ENCODE data around the gene RBM19.

The RBM19 gene

DNA sequence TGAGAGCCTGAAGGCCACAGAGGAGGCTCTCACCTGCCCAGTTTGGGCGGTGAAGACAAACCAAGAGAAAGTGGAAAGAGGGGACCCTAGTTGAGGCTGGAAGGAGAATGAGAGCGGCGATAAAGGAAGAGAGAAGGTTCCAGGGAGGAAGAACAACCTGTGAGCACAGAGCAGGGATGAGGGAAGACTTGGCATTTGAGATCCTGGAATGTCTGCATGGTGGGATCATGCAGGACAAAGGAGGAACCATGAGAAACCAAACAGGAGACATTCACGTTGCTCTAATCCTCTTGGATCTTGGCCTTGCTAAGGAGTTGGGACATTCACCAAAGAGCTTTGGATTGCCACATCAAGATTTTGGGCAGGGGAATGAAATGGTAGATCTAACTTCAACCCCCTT, 22.9 kb upstream of the RBM19 start:
- DNase-seq = peak; percentile 37

GRCh38 chr12:113988064-113988451, 21.9 kb upstream of the RBM19 start:
- no peak for DNase-seq

DNA sequence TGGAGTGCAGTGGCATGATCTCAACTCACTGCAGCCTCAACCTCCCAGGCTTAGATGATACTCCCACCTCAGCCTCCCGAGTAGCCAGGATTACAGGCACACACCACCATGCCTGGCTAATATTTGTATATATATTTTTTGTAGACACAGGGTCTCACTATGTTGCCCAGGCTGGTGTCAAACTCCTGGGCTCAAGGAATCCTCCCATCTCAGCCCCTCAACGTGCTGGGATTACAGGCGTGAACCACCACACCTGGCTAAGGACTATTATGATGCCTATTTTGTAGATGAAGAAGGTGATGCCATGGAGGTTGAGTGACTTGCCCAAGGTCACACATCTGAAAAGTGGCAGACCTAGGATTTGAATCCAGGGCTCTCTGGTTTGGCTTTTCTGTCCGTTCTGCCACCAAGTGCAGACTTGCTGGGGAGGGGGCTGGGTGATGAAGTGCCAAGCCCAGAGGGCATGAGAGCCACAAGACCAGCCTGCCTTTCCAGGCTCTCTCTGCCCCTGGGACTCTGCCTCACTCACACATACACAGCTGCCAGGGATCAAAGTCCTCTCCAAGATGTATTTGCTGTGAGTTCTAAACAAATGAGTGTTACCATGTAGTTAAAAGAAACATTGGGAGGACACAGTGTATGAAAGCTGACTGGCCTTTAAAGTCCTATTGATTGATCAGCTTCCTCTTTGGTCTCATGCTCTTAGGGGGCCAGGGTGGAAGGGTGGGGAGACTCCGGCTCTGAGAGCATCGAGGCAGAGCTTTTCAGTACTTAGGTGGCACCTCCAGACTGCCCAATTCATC, 21.3 kb upstream of the RBM19 start:
- DNase-seq = peak; percentile 50

DNA sequence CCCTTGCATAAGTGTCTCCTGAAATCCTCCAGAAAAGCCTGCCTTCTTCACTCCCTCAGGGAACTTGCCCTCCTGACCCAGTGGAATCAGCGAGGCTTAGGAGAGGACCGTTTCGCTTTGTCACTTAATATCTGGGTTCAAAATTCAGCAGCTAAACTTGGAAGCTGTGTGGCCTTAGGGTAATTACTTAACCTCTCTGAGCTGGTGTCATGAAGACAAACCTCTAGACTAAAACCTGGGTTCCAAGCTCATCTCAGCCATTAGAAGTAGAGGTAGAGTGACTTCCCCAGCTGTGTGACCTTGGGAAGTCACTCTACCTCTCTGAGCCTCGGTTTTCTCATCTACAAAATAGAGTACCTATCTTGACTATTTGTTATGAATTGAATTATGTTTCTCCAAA, 18.3 kb upstream of the RBM19 start:
- no peak for DNase-seq

DNA sequence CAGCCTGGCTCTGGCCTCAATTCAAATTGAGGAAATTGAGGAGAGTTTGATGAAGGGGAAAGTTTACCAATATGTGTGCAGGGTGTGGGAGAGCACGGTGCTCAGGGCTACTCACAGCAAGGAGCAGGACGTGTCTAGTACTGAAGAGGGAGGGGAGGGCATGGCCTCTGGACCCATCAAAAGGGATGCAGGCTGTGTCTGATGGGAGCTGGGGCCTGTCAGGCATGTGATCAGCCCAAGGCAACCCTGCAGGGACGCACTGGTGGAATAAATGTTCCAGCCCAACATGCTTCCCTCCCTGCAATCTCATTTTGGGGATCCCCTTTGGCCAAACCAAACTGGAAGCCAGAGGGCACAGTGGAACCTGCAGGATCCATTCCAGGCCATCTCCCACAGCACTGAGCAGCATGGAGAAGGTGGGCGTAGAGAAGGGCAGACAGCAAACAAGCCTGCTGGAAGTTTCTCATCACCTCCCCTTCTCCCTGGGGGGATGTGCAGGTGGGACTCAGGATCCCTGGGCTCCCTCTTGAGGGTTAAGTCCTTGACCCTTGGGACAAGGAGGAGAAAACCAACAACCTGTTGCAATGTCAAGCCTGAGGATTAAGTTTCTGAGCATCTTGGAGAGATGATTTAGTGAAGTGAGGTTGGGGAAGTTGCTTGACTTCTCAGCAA, 17.8 kb upstream of the RBM19 start:
- DNase-seq = no peak

- no peak for DNase-seq
Observed at GRCh38 chr12:113983265-113983664, 17.1 kb upstream of the RBM19 start.

- DNase-seq = no peak
Observed at GRCh38 chr12:113981876-113982275, 15.8 kb upstream of the RBM19 start.

- peak; percentile 79 for DNase-seq
Observed at GRCh38 chr12:113980537-113981337, 14.6 kb upstream of the RBM19 start.

DNA sequence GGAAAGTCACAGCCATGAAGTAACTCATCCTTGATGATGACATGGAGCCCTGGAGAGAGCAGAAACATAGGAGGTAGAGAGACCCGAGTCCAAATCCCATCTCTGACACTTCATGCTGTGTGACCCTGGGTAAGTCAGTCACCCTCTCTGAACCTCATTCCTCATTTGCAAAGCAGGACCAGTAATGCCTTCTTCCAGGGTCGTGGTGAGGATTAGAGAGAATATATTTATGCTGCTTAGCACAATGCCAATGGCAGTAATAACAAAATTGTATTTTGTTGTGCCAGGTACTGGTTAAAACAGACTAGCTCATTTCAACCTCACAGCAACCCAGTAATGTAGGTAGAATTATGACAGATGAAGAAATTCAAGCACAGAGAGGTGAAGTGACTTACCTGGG, 13.9 kb upstream of the RBM19 start:
- no peak for DNase-seq

GRCh38 chr12:113978080-113978479, 12.0 kb upstream of the RBM19 start:
- DNase-seq = no peak

DNA sequence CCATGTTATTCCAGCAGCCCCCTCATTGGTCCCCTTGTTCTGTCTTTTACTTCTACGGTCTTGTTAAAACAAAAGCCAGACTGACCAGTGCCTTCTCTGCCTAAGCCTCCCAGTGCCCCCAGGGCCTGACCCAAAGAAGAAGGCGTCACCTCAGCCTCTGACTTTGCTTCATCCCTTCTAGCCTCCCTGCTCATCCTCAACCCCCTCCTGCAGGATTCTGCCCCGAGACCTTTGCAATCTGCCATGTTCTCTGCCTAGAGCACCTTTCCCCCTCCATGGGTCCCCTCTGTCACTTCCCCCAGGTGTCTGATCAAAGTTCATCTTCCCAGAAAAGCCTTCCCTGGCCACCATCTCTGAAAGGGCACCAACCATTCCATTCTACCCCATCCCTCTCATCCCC, 7.9 kb upstream of the RBM19 start:
- no peak for DNase-seq

DNA sequence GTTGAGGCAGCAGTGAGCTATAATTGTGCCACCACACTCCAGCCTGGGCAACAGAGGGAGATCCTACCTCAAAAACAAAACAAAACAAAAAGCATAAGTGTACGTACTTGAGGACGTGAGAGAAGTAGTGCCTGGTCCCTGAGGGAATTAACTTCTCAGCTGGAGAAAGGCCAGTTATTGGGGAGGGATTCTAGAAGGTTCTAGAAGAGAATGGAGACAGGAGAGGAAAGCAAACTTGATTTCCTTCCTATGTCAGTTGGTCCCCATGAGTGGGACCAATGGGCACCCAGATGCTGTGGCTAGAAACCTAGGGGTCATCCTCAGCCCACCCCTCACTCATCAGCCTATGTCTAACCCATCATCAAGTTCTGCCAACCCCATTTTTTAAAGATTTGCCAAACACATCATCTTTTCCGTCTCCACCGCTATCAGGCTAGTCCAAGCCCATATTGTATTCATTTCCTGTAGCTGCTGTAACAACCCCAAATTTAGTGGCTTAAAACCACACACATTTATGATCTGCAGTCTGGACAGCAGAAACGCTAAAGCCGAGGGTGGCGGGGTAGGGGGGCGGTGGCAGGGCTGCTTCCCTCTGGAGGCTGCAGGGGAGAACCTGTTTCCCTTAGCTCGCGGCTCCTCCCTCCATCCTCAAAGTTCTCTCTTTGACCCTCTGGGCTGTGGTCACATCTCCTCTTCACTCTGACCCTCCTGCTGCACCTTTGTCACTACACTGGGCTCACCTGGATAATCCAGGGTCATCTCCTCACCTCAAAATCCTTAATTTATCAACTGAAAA, 7.2 kb upstream of the RBM19 start:
- DNase-seq = no peak

DNA sequence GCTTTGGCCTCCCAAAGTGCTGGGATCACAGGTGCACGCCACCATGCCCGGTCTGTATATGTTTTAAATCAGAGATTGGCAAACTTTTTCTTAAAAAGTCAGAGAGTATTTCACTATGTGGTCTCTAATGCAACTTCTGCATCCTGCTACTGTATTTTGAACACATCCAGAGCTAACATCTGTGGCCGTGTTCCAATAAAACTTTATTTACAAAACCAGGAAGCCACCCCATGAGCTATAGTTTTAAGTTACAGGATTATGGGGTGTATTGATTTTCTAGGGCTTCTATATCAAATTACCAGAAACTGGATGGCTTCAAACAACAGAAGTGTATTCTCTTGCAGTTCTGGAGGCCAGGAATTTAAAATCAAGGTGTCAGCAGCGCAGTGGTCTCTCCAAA, 5.3 kb upstream of the RBM19 start:
- DNase-seq = no peak

GRCh38 chr12:113970211-113970610, 4.1 kb upstream of the RBM19 start:
- no peak for DNase-seq

GRCh38 chr12:113967368-113967767, 1.2 kb upstream of the RBM19 start:
- DNase-seq = no peak

DNA sequence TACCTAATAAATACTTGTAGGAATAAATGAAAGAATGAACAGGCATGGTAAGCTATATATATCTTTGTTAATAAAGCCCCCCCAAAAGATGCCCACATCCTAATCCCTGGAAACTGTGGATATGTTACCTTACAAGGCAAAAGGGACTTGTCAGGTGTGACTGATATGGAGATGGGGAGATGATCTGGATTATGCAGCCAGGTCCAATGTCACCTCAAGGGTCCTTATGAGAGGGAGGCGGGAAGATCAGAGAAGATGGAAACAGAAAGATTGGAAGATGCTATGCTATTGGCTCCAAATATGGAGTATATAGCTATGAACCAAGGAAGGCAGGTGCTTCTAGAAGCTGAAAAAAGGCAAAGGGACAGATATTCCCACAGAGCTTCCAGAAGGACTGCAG, 3.4 kb downstream of the RBM19 start:
- DNase-seq = no peak

- DNase-seq = no peak
Observed at GRCh38 chr12:113961921-113962710, 4.0 kb downstream of the RBM19 start.

- DNase-seq = no peak
Observed at GRCh38 chr12:113960030-113960429, 6.1 kb downstream of the RBM19 start.

GRCh38 chr12:113959096-113959495, 7.0 kb downstream of the RBM19 start:
- no peak for DNase-seq

DNA sequence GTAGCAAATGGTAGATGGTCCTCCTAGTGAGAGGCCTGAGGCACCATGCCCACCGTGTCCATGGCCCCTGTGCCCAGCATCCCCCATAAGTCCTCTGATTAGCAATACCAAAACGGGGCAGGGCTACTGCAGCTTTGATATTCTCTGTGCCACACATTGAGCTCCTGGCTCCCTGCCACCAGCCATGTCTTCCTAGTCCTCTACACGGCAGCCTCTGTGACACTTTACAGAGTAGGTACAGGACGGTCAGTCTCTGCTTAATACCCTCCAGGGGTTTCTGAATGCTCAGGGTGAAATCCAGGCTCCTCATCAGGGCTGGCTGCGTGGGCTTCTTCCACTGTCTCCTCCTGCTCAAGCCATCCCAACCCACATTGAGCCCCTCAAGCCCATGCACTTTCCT, 8.0 kb downstream of the RBM19 start:
- DNase-seq = no peak

DNA sequence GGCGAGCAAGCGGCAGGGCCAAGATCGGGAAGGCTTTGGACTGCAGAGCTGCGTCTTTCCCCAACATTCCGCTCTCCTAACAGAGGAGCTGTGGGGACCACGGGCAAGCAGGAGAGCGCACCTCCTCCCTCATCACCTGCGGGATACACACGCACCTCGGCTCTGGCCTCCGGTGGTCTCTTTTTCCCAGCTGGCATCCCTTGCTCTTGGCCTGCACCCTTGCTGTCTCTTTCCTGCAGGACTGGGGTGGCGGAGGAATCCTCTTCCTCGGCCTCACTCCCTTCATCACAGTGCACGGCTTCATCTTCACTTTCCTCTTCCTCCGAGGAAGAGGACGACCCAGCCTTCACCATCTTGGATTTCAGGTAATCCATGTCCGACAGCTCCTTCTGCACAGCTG, 8.5 kb downstream of the RBM19 start:
- no peak for DNase-seq

Data from NCI-H69 (cell line).